GM10266 (cell line): ENCODE measurements around the gene PNPO.

Source experiments
- DNase-seq: peaks from one replicate; pipeline ENCODE4 v3.0.0; 2012; ENCODE audit errors: extremely low spot score
- CTCF ChIP-seq: IDR thresholded peaks from 2 replicates; pipeline ENCODE4 v1.5.1; 2012; ENCODE audit warnings: mild to moderate bottlenecking, low read depth; ENCODE audit not compliant: control insufficient read depth, insufficient read depth; ENCODE audit errors: missing control alignments

The PNPO gene

DNA sequence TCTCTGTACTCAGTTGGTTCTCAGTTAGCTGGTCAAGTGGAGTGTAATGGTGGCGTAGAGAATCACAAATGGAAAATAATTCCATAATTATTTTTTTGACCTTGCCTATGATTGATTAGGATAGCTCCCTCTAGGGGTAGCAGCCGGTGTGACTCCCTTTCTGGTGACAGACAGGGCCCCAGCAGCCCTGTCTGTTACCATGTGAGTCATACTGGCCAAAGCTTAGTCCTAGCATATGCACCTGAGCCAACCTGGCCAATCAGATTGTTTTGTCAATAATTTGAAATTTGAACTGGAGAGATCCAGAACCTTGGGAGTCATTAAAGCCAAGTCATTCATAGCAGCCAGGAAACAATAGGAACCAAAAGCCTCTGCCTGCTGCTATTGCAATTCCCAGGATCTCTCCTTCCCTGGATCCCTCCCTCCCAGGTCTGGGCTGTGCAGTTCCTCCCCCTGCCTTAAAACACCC lies 5.6 kb downstream of the PNPO start:
- peak; percentile 87 for DNase-seq
- TF ChIP-seq CTCF = peak; percentile 74

- TF ChIP-seq CTCF = peak; percentile 20
- DNase-seq = no peak
Measured at GRCh38 chr17:47948706-47949196, 7.4 kb downstream of the PNPO start.

DNA sequence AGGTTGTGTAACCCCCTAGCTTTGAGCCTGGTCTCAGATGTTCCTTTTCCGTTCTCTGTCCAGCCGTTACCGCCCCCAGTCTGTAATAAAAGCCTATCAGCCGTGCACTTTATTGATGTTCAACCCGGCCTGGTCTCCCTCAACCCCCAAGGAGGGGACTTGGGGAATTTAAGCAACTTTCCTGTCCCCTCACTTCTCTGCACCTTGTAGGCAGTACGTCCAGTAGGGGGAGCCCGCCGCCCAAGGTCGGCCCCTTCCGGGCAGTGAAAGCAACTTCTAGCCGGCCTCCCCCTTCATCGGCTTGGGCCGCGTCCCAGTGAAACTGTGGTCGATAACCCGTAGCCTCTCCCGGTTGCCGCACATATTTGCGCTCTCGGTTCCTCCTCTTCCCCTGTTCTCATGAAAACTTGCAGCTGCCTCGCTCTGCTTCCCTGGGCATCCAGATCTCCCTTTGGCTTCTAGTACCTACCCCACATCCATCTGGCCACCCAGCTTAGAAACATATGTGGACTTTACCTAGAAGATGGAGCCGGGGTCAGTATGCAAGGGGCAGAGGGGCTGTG lies 7.9 kb downstream of the PNPO start:
- peak; percentile 89 for TF ChIP-seq CTCF
- DNase-seq = peak; percentile 75

DNA sequence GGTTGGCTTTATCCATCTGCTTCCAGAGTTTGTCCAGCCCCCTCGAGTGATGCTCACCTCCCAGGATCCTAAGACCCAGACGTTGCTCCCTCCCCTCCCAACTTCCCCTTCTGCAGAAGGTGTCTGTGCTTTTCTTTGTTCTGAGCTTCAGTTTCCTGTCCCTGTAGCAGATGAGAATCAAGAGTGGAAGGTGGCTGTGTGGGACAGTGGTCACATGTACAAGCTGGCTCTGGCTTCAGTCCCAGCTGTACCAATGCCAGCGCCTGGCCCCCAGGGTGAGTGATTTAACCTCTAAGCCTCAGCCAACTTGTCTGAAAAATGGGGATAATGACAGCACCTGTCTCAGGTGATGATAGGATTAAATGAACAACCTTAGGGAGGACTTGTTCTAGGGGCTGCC lies 8.6 kb downstream of the PNPO start:
- no peak for DNase-seq
- TF ChIP-seq CTCF = no peak

DNA sequence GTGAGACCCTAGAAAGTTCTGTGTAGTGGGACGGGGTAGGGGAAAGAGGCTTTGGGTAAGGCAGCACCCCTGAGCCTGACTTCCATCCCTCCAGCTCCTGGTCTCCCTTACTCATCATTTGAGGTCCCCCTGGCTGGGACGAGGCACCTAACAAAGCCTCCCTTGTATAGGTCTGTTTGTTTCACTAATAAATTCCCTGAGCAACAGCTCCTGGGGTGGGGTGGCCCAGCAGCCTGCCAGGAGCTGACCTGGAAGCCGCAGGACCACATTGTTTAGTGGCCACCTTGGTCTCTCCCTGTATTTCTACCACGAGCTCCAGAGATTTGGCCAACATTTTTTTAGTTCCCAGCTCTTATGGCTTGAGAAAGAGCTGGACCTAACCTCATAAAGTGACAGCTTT lies 9.1 kb downstream of the PNPO start:
- no peak for TF ChIP-seq CTCF
- DNase-seq = no peak

GRCh38 chr17:47952171-47953021 lies 11.0 kb downstream of the PNPO start:
- TF ChIP-seq CTCF = no peak
- DNase-seq = no peak

DNA sequence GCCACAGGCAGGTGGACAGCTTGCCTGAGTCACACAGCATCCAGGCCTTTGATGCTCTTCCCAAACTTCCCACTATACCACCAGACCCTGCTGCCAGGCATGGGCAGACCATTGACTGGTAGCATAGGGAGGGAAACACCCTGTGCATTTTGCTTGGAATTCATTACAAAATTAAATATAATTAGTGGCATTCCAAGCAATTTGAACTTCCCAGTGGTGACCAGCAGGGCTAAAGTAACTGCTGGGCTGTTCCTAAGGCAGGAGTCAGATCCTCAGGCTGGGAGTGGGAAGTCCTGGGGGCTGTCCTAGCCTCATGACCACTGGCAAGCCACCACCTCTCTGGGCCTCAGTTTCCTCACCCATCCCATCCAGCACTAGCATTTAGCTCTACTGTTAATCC lies 12.5 kb downstream of the PNPO start:
- DNase-seq = no peak
- TF ChIP-seq CTCF = no peak
